ENCODE measurements around the gene FAM107B.

The FAM107B gene

GRCh38 chr10:14606633-14607032, 168.1 kb downstream of the FAM107B start:
- no peak for DNase-seq
- H3K27me3 ChIP-seq (ENCODE audit: insufficient read depth, low read depth, severe bottlenecking): no peaks in the 10 kb centered on the region
- no peaks in the 10 kb centered on the region for H3K36me3 ChIP-seq
- H3K27ac ChIP-seq: no peak overlapping the region
- H3K9me3 ChIP-seq (ENCODE audit: severe bottlenecking): no peaks in the 10 kb centered on the region
- no peak for TF ChIP-seq CTCF (IDR thresholded peaks at IDR 0.05; ENCODE audit: low read depth, low read length)
- no peak overlapping the region for H3K4me3 ChIP-seq (ENCODE audit: low read depth, low read length)

- TF ChIP-seq CTCF (IDR thresholded peaks at IDR 0.05; ENCODE audit: low read depth, low read length): no peak
- no peaks in the 10 kb centered on the region for H3K36me3 ChIP-seq
- H3K4me3 ChIP-seq (ENCODE audit: low read depth, low read length): no peak overlapping the region; the same call in 1 of the 2 replicates
- DNase-seq: no peak
- no peaks in the 10 kb centered on the region for H3K27me3 ChIP-seq (ENCODE audit: insufficient read depth, low read depth, severe bottlenecking)
- no peak overlapping the region for H3K27ac ChIP-seq
- no peaks in the 10 kb centered on the region for H3K9me3 ChIP-seq (ENCODE audit: severe bottlenecking)
These were observed 169.3 kb downstream of the FAM107B start for GRCh38 chr10:14605231-14605925.

- H3K27ac ChIP-seq: no peak overlapping the region
- peak; percentile 44 for DNase-seq
- no peaks in the 10 kb centered on the region for H3K27me3 ChIP-seq (ENCODE audit: insufficient read depth, low read depth, severe bottlenecking)
- no peaks in the 10 kb centered on the region for H3K9me3 ChIP-seq (ENCODE audit: severe bottlenecking)
- no peaks in the 10 kb centered on the region for H3K36me3 ChIP-seq
- no peak for TF ChIP-seq CTCF (IDR thresholded peaks at IDR 0.05; ENCODE audit: low read depth, low read length)
- peak overlapping the region; percentile 56 for H3K4me3 ChIP-seq (ENCODE audit: low read depth, low read length)
These were observed 170.2 kb downstream of the FAM107B start for GRCh38 chr10:14604181-14605142.

- no peak overlapping the region for H3K27ac ChIP-seq
These were observed 171.1 kb downstream of the FAM107B start for GRCh38 chr10:14603534-14604102.

More at GRCh38 chr10:14603534-14604102, 171.1 kb downstream of the FAM107B start:
- no peak for DNase-seq
- Histone ChIP-seq H3K4me3 (ENCODE audit: low read depth, low read length) (peak overlapping the region; percentile 59), H3K36me3 (no peaks in the 10 kb centered on the region), H3K9me3 (ENCODE audit: severe bottlenecking) (no peaks in the 10 kb centered on the region), H3K27me3 (ENCODE audit: insufficient read depth, low read depth, severe bottlenecking) (no peaks in the 10 kb centered on the region)
- no peak for TF ChIP-seq CTCF (IDR thresholded peaks at IDR 0.05; ENCODE audit: low read depth, low read length)
